Right renal pelvis (tissue), 4 donors: ENCODE results near the gene H3-3A. TPM values are rescaled to one million over a fixed set of nuclear protein-coding genes. Genes with fewer than 3 reads are reported as not detected.

ENCODE experiments used
- DNase-seq, 4 donors: peaks; one replicate each; pipeline ENCODE4 v3.0.0-alpha.2; 2013; ENCODE audit warnings: low read depth in 4 of 4, low spot score in 3 of 4, missing footprints in 1 of 4
- polyA plus RNA-seq, 4 donors: library from polyadenylated mRNA; unstranded; fragments of 120-200 nt; gene quantifications; one replicate each; pipeline ENCODE4 v1.2.1, GENCODE V29; 2013; ENCODE audit not compliant: insufficient read length in 4 of 4

H3-3A gene
- polyA plus RNA-seq, 4 donors = 1,338 to 1,630 (median 1,584) TPM

- no peak for DNase-seq
Observed at GRCh38 chr1:226110249-226111097, 48.0 kb downstream of the H3-3A start.

- no peak for DNase-seq
Observed at GRCh38 chr1:226111098-226111882, 48.8 kb downstream of the H3-3A start.

- no peak for DNase-seq
Observed at GRCh38 chr1:226111883-226112261, 49.4 kb downstream of the H3-3A start.

- no peak for DNase-seq
Observed at GRCh38 chr1:226112626-226113025, 50.1 kb downstream of the H3-3A start.

GRCh38 chr1:226116673-226117072, 54.2 kb downstream of the H3-3A start:
- no peak for DNase-seq

- no peak for DNase-seq
Observed at GRCh38 chr1:226117330-226117729, 54.8 kb downstream of the H3-3A start.

- no peak for DNase-seq
Observed at GRCh38 chr1:226118357-226118756, 55.8 kb downstream of the H3-3A start.

- no peak for DNase-seq
Observed at GRCh38 chr1:226119169-226119568, 56.7 kb downstream of the H3-3A start.

GRCh38 chr1:226120398-226120797, 57.9 kb downstream of the H3-3A start:
- DNase-seq = no peak

GRCh38 chr1:226121049-226121586, 58.6 kb downstream of the H3-3A start:
- no peak for DNase-seq

Other genes with a start within 250 kb of the H3-3A start
- gene TMEM63A, start 180.3 kb upstream of the H3-3A start, polyA plus RNA-seq = 10 to 100 TPM; 41.8 to 62.8 (median 47.9) TPM
- 1 to 10 TPM; 2.8 to 7.3 (median 5.3) TPM for gene LEFTY1, start 173.6 kb upstream of the H3-3A start, polyA plus RNA-seq
- gene PYCR2, start 138.5 kb upstream of the H3-3A start, polyA plus RNA-seq = 10 to 100 TPM; 44.0 to 54.4 (median 51.1) TPM
- 1 to 10 TPM in 3 of 4 donors, under 1 TPM in 1; 0.91 to 2.2 (median 1.4) TPM for gene LEFTY2, start 121.5 kb upstream of the H3-3A start, polyA plus RNA-seq
- gene SDE2, start 63.4 kb upstream of the H3-3A start, polyA plus RNA-seq = 10 to 100 TPM; 21.6 to 27.9 (median 26.1) TPM
- 10 to 100 TPM; 49.2 to 59.0 (median 57.8) TPM for gene ACBD3, start 124.0 kb downstream of the H3-3A start, polyA plus RNA-seq
- under 1 TPM; 0.28 to 0.77 (median 0.35) TPM for gene MIXL1, start 160.9 kb downstream of the H3-3A start, polyA plus RNA-seq
- gene LIN9, start 246.4 kb downstream of the H3-3A start, polyA plus RNA-seq = 10 to 100 TPM; 10.5 to 14.0 (median 12.3) TPM